Right kidney (tissue), 1 donor: Measurements from ENCODE around the gene SLC35F3.

Experiments used
- DNase-seq: peaks from one replicate; pipeline ENCODE4 v3.0.0-alpha.2; 2016

Gene SLC35F3

GRCh38 chr1:234260578-234260977 lies 356.1 kb downstream of the SLC35F3 start:
- DNase-seq, result no peak

DNA sequence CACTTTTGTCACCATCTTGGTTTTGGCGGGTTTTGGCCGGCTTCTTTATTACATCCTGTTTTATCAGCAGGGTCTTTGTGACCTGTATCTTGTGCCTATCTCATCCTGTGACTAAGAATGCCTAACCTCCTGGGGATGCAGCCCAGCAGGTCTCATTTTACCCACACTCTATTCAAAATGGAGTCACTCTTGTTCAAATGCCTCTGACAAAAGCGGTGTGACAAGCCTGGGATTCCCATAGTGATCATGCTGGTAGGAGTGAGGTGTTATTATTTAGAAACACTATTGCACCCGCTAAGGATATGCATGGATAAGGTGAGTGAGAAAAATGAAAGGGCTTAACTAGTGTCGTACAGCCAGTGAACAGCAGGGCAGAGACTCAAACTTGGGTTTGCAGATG lies 357.1 kb downstream of the SLC35F3 start:
- DNase-seq, result no peak

- no peak for DNase-seq
These were observed 357.7 kb downstream of the SLC35F3 start for GRCh38 chr1:234262007-234262753.

DNA sequence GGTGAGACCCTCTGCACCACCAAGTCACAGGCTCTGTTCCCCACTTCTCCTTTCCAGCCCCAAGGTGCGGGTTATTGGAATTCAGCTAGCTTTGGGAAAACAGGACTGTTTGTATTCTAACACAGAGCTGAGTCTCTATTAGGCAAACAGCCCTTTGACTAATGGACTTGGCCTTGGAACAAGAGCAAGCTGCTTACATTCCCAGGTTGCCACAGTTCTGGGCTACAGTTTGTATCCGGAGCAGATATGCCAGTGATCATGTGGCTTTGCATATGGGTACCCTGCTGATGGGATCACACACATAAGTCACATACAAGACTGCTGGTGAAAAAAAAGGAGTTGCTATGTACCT lies 358.3 kb downstream of the SLC35F3 start:
- DNase-seq, result no peak

DNA sequence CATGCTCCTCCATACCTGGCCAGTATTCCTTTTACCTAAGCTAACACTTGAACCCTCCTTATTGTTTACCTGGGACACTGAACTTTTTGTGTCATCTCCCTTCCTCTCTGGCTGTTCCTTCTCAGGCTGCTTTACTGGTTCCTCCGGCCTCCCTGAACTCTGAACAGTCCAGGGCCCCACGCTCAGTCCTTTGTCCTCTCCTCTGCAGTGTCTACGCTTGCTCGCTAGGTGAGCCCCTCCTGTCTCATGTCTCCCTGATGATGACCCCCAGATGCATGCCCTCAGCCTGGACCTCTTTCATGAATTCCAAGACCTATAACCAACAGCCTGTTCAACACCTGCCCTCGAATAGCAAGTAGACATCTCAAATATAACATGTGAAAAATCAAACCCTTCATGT lies 360.4 kb downstream of the SLC35F3 start:
- no peak for DNase-seq

GRCh38 chr1:234265321-234265720 lies 360.8 kb downstream of the SLC35F3 start:
- no peak for DNase-seq

DNA sequence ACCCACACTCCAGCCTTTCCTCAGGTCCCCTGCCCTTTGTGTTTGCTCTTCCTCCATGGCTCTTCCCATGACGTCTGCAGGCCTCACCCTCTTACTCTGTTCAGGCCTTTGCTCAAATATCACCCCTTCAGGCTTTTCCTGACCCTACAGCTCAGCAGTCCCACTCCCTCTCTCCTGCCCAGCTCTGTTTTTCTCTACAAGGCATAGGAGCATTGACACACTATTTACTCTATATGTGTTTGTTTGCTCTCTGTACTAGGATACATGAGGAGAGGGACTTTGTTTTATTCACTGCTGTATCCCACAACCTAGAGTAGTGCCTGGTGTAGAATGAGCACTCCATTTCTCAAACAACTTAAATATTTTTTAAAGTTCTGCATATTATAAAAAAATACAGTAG lies 361.4 kb downstream of the SLC35F3 start:
- DNase-seq, result no peak

- DNase-seq, result no peak
These were observed 365.6 kb downstream of the SLC35F3 start for GRCh38 chr1:234270093-234270492.

DNA sequence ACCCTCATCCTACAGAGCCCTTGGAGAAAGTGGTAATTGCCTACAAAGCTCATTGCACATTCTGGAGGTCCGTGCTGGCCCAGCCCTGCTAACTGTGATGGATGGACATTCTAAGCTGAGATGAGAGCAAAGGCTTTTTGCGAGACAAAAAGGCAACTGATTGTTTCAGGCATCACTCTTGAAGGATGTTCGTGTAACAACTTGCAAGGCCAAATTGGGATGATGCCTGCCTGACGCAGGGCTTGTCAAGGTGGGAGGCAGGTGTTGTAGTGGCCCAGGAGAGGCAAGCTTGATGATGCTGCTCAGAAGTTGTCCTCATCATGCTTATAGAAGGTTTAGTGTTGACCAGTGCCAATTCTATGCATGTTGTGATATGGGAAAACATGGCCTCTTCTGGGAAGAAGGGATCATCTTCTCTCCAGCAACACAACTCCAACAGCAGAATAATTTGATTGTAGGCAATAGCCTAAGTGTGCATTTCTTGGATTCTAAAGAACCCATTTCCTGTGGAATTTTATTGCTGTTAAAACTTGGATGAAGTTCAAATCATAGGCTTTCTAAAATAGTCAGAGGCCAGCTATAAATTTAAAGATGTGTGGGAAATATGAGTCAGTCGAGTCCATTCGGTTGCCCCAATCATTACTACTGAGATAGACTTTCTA lies 366.2 kb downstream of the SLC35F3 start:
- no peak for DNase-seq

GRCh38 chr1:234271243-234271606 lies 366.7 kb downstream of the SLC35F3 start:
- no peak for DNase-seq

DNA sequence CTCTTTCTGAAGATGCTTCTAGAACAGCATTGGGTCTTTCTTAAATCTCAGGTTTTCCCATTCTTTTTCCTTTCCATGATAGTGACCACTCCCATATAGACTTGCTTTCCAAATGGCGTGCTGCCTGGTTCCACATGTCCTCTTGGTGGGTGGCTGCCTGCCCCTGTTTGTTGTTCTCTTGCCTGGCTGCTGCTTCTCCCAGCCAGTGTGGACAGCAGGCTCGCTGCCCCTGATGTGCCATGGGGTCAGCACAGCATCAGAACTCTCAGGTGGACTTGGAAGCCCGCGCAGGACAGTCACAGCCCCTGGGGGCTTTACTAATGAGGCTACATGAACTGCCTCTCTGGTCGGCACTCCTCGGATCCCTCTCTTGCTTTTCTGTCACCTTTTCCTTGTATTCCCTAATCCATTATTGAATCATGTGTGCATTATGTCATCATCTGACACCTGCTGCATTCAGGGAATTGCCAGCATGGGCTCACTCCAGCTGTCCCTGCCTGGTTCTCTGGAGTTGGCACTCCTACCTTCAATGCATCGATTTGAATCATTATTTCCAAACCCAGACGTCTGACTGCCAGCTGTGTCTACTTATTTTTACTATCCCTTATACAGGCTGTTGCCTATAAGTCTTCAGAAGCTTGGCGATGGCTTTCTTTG lies 368.3 kb downstream of the SLC35F3 start:
- no peak for DNase-seq

- DNase-seq, result no peak
These were observed 369.5 kb downstream of the SLC35F3 start for GRCh38 chr1:234273981-234274380.

DNA sequence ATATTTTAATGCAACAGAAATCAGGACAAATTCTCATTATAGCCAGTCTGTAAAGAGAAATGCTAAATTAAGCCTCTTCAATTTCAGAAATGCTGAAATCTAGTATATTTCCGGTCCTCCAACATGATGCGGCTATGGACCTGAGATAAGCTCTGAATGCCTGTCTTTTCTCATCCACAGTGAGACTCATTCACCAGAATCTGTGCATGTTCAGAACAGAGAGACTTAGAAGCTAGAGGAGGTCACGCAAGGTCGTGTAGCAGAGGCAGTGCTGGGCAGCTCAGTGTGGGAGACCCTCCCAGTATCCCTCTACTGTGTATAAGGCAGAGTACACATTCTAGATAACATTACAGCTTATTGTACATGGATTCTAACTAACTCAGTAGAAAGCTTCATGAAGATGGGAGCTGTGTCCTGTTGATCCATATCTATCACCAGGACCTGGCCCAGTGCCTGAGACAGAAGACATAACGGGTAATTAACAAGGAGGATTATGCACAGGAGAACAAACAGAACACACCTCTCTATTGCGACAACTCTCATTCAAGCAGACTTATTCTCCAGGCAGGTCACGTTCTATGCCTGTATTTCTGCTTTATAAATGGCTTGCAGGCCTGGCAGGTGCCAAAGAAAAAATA lies 371.8 kb downstream of the SLC35F3 start:
- no peak for DNase-seq

DNA sequence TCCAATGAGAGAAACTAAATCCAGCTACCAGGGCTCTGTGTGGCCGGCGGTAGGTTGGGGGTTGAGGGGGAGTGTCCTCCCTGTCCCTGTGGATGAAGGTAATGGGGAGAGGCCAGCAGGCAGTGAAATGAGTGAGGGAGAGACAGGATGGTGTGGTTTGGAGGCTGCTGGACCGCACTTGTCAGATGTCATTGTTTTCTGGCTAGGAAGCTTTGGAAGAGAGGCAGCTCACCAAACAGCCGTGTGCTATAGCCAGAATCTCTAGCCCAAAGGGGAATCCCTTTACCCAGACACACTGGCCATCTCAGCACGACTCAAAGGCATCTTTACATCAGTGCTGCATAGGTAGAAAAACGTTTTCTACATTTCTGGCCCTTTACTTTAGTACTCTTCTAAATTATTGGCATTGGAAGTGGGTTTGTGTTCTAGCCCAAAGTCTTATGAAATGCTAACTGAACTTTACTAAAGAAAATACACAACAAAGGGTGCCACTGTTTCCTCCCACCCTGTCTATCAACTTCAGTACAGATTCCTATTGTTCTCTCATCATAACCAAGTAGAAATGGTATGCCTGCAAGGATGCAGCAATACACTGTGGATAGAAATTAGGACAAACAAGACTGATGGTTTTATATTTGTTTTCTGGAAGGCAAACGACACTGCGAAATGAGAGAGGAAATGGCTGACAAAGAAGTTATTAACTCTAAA lies 372.8 kb downstream of the SLC35F3 start:
- DNase-seq, result no peak

GRCh38 chr1:234279021-234279420 lies 374.5 kb downstream of the SLC35F3 start:
- DNase-seq, result no peak

DNA sequence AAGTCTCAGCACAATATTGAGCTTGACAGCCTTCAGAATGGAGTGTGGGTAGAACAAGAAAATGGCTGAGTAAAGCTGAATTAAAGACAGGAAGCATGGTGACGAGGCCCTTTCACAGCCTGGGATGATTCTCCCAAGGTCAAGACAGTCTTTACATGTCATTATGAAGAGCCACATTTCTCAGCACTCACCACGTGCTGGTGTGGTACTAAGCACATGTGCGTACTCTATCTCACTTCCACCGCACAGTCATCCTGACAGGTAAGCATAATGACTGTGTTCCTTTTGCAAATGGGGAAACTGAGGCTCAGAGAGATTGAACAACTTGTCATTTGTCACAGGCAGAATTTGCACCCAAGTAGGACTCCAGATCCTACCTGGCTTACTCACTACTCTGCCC lies 376.0 kb downstream of the SLC35F3 start:
- no peak for DNase-seq

- no peak for DNase-seq
These were observed 377.5 kb downstream of the SLC35F3 start for GRCh38 chr1:234281826-234282489.

GRCh38 chr1:234286206-234286605 lies 381.7 kb downstream of the SLC35F3 start:
- DNase-seq, result no peak

DNA sequence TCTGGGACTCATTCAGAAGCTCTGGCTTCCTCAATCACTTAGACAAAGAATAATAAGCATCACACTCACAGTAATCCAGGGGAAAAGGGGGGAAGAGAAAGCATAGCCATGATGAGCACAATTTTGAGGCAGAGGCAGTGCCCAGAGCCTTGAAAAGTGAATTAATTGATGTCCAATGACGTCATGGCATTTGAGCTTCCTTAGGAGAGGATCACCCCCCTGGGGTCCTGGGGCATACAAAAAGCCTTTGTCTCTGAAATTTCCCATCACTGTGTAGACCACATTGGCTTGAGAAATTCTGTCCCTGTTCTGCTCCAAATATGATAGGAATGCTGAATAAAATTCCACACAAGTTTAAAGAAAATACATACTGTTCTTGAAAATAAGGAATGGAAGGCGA lies 384.5 kb downstream of the SLC35F3 start:
- DNase-seq, result no peak

- no peak for DNase-seq
These were observed 385.2 kb downstream of the SLC35F3 start for GRCh38 chr1:234289538-234290305.

GRCh38 chr1:234292011-234292410 lies 387.5 kb downstream of the SLC35F3 start:
- no peak for DNase-seq
